Mucosa of stomach (tissue), 1 donor: Measurements from ENCODE around the gene NAGA.

Experiments
- H3K27me3 ChIP-seq: one replicate; pipeline ENCODE4 v1.7.0; 2013; ENCODE audit warnings: mild to moderate bottlenecking, low read length; ENCODE audit not compliant: control insufficient read depth, insufficient read depth
- H3K36me3 ChIP-seq: one replicate; pipeline ENCODE4 v1.7.0; 2013; ENCODE audit warnings: low read length; ENCODE audit not compliant: control insufficient read depth, insufficient read depth
- H3K4me1 ChIP-seq: one replicate; pipeline ENCODE4 v1.7.0; 2013; ENCODE audit warnings: mild to moderate bottlenecking, low read length; ENCODE audit not compliant: control insufficient read depth, insufficient read depth
- H3K4me3 ChIP-seq: one replicate; pipeline ENCODE4 v1.7.0; 2013; ENCODE audit warnings: low read length
- H3K9ac ChIP-seq: one replicate; pipeline ENCODE4 v1.7.0; 2013; ENCODE audit warnings: mild to moderate bottlenecking, low read length, moderate library complexity
- H3K9me3 ChIP-seq: one replicate; pipeline ENCODE4 v1.7.0; 2013; ENCODE audit warnings: mild to moderate bottlenecking, low read length, moderate library complexity; ENCODE audit not compliant: control insufficient read depth
- donor health status: Pancreatic carcinoma.

NAGA gene

GRCh38 chr22:42084874-42085273 is 14.3 kb upstream of the NAGA start:
- peaks cover 9% of the 10 kb centered on the region for H3K4me1 ChIP-seq
- H3K4me3 ChIP-seq = no peak overlapping the region
- peaks cover 8% of the 10 kb centered on the region for H3K36me3 ChIP-seq
- H3K27me3 ChIP-seq = no peaks in the 10 kb centered on the region
- H3K9ac ChIP-seq = no peak overlapping the region
- H3K9me3 ChIP-seq = no peaks in the 10 kb centered on the region

- Histone ChIP-seq H3K27me3 (no peaks in the 10 kb centered on the region), H3K9ac (no peak overlapping the region), H3K4me3 (no peak overlapping the region), H3K4me1 (peaks cover 17% of the 10 kb centered on the region), H3K36me3 (peaks cover 8% of the 10 kb centered on the region), H3K9me3 (no peaks in the 10 kb centered on the region)
Measured at GRCh38 chr22:42083119-42083518, 12.5 kb upstream of the NAGA start.

- Histone ChIP-seq H3K4me3 (peak overlapping the region; percentile 56), H3K27me3 (no peaks in the 10 kb centered on the region), H3K4me1 (peaks cover 32% of the 10 kb centered on the region), H3K36me3 (peaks cover 13% of the 10 kb centered on the region), H3K9me3 (no peaks in the 10 kb centered on the region), H3K9ac (peak overlapping the region; percentile 92)
Measured at GRCh38 chr22:42080287-42080686, 9.7 kb upstream of the NAGA start.

GRCh38 chr22:42079319-42080251 is 9.0 kb upstream of the NAGA start, which contains the start of gene SMDT1:
Gene SMDT1, plus strand, starts transcription at chr22:42079700. Its CDS starts 69 bp downstream, at chr22:42079769.
- Histone ChIP-seq H3K9me3 (no peaks in the 10 kb centered on the region), H3K4me1 (peaks cover 38% of the 10 kb centered on the region), H3K9ac (peak within 1 kb of the TSS; percentile 92), H3K27me3 (no peaks in the 10 kb centered on the region), H3K36me3 (peaks cover 10% of the 10 kb centered on the region), H3K4me3 (peak within 1 kb of the TSS; percentile 56)

- Histone ChIP-seq H3K9me3 (no peaks in the 10 kb centered on the region), H3K4me3 (peak overlapping the region; percentile 47), H3K9ac (peak overlapping the region; percentile 92), H3K36me3 (peaks cover 9% of the 10 kb centered on the region), H3K27me3 (no peaks in the 10 kb centered on the region), H3K4me1 (peaks cover 42% of the 10 kb centered on the region)
Measured at GRCh38 chr22:42078469-42079318, 8.1 kb upstream of the NAGA start.

GRCh38 chr22:42077486-42078125 is 7.0 kb upstream of the NAGA start:
- Histone ChIP-seq H3K9ac (no peak overlapping the region), H3K36me3 (peaks cover 9% of the 10 kb centered on the region), H3K27me3 (no peaks in the 10 kb centered on the region), H3K4me3 (no peak overlapping the region), H3K9me3 (no peaks in the 10 kb centered on the region), H3K4me1 (peaks cover 46% of the 10 kb centered on the region)

- Histone ChIP-seq H3K27me3 (no peaks in the 10 kb centered on the region), H3K9me3 (no peaks in the 10 kb centered on the region), H3K9ac (no peak overlapping the region), H3K4me3 (no peak overlapping the region), H3K4me1 (peaks cover 43% of the 10 kb centered on the region), H3K36me3 (peaks cover 9% of the 10 kb centered on the region)
Measured at GRCh38 chr22:42076764-42077485, 6.3 kb upstream of the NAGA start.

GRCh38 chr22:42074846-42075676 is 4.4 kb upstream of the NAGA start:
- peaks cover 48% of the 10 kb centered on the region for H3K4me1 ChIP-seq
- peak overlapping the region; percentile 88 for H3K4me3 ChIP-seq
- H3K27me3 ChIP-seq = no peaks in the 10 kb centered on the region
- no peaks in the 10 kb centered on the region for H3K9me3 ChIP-seq
- peaks cover 4% of the 10 kb centered on the region for H3K36me3 ChIP-seq
- peak overlapping the region; percentile 95 for H3K9ac ChIP-seq

- H3K36me3 ChIP-seq = peaks cover 4% of the 10 kb centered on the region
- no peaks in the 10 kb centered on the region for H3K9me3 ChIP-seq
- no peaks in the 10 kb centered on the region for H3K27me3 ChIP-seq
- H3K4me3 ChIP-seq = peak within 1 kb of the TSS; percentile 88
- peaks cover 54% of the 10 kb centered on the region for H3K4me1 ChIP-seq
- H3K9ac ChIP-seq = peak within 1 kb of the TSS; percentile 95
Measured at GRCh38 chr22:42074132-42074811, 3.7 kb upstream of the NAGA start, which contains the start of gene PHETA2. Gene PHETA2, plus strand, starts transcription at chr22:42074248. Its CDS starts 3,046 bp downstream, at chr22:42077294.

- Histone ChIP-seq H3K9ac (peak overlapping the region; percentile 95), H3K9me3 (no peaks in the 10 kb centered on the region), H3K4me3 (peak overlapping the region; percentile 88), H3K4me1 (peaks cover 48% of the 10 kb centered on the region), H3K36me3 (peaks cover 4% of the 10 kb centered on the region), H3K27me3 (no peaks in the 10 kb centered on the region)
Measured at GRCh38 chr22:42073621-42074041, 3.0 kb upstream of the NAGA start.
